NCI-H1417 treated with DMSO at 0.1 percent for 48 hours (cell line): ENCODE measurements around the gene ELMOD3.
"Not testable (repeated sequence)": the region's sequence is repeated elsewhere in the genome, so short reads cannot be mapped to it uniquely, and the experiment has no call there.

Experiments
- DNase-seq: peaks from one replicate; lab custom pipeline; 2025; lab: John Stamatoyannopoulos, UW

Gene ELMOD3

GRCh38 chr2:85401464-85401805 is 46.9 kb downstream of the ELMOD3 start:
- no peak for DNase-seq

GRCh38 chr2:85401844-85402243 is 47.3 kb downstream of the ELMOD3 start:
- no peak for DNase-seq

DNA sequence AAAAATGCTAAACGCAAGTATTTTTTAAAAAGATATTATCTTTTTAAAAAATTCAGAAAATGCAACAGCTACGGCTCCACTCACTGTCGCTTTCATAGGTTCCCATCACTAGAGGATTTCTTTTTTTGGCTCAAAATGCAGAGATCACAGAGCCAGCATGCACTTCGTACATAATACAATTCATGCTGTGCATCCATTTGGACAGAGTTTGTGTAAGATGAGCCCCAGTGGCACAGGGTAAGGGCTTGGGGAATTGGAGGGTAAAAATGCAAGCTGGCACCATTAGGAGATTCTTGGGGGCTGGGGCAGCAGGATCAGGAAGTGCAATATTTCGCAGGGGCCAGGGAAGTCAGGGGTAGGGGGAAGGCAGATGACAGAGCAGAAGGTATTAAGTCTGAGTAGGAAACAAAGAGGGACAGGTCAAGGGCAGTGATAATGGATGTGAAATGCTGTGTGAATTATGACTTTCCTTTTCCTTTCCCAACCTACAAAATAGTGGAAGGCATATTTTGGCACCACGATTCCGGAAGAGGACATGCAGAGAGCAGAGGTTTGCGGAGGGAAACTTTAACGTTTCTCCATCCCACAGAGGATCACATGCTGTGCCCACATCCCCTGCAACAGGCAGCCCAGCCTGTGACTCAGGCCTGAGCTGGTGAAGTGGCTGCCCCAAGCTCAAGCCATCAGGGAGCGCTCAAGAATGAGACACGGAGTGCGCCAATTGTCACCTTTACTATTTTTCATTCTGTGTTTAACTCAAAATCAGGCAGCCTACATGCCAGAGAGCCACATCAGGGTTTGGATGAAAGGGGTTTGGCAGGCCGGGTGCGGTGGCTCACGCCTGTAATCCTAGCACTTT is 50.9 kb downstream of the ELMOD3 start:
- no peak for DNase-seq

GRCh38 chr2:85409845-85410583 is 55.4 kb downstream of the ELMOD3 start, which contains the start of gene CAPG:
Gene CAPG, minus strand, starts transcription at chr2:85410366. Its CDS starts 8,221 bp downstream, at chr2:85402145.
- DNase-seq = no peak

- DNase-seq = no peak
Measured at GRCh38 chr2:85410584-85411404, 56.2 kb downstream of the ELMOD3 start.

- no peak for DNase-seq
Measured at GRCh38 chr2:85411405-85411748, 56.8 kb downstream of the ELMOD3 start.

DNA sequence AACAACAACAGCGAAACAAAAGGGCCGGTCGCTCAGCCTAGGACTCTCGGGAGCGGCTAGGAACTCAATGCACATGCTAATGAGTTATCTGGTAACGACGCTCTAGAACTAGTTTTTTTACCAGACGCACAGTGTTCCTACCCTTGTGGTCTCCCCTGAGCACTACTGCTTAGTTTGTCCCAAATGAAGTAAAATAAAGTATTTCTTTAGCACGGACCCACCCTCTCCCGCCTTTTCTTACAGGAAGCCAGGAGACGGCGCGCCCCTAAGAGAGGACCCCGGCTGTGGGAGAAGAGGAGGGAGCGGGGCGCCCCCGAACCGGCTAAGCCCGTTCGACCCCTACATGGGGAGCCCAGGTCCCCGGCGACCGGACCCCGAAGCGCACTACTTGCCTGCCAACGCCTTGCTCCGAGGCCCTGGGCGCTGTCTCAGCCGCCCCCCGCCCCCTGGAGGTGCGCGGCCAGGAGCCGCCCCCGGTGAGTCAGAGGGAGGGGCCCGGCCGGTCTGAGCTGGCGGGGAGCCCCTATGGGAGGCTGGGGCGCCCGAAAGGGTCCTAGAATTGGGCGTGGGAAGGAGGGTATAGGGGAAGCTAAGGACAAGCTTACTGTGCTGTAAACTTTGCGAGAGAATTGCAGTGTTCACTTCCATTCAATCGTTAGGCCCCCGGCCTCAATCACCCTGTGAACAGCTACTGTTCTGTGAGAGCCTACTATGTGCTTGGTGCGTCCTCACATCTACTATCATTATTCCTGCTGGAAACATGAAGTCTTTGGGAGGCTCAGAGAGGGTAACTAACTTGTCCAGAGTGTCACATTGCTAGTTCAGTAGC is 59.2 kb downstream of the ELMOD3 start:
- no peak for DNase-seq

- DNase-seq = not testable (repeated sequence)
Measured at GRCh38 chr2:85414421-85414759, 59.8 kb downstream of the ELMOD3 start.

DNA sequence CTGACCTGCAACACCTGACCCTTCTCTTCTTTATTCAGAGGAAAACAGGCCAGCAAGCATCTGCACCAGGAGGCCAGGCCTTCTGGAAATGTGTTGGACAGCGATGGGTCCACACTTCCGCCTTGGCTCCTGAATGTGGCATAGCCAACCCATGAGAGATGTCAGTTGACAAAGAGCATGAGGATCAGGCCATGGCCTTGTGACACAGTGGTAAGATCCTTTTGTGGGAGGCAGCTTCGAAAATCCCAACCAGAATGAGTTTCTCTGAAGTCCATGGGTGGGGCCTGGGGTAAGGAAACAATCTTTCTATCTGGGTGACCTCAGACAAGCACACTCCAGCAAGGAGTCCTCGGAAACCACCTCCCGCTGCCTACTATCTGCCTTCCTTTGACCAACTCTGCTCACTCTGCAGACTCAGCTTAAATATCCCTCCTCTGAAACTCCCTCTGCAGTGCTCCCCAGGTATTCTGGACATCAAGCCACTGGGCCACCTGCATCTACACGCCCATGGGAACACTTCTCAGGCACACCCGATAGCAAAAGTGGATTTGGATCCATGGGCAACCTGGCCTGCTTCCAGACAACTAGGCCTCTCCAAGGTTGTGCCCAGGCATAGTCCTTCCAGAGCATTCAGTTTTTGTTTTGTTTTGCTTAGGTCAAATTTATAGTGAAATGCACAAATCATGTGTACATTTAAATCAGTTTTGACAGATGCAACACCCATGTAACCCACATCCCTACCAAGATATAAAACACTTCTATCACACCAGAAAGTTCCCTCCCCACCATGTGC is 60.4 kb downstream of the ELMOD3 start:
- no peak for DNase-seq

GRCh38 chr2:85415980-85416650 is 61.5 kb downstream of the ELMOD3 start:
- no peak for DNase-seq

DNA sequence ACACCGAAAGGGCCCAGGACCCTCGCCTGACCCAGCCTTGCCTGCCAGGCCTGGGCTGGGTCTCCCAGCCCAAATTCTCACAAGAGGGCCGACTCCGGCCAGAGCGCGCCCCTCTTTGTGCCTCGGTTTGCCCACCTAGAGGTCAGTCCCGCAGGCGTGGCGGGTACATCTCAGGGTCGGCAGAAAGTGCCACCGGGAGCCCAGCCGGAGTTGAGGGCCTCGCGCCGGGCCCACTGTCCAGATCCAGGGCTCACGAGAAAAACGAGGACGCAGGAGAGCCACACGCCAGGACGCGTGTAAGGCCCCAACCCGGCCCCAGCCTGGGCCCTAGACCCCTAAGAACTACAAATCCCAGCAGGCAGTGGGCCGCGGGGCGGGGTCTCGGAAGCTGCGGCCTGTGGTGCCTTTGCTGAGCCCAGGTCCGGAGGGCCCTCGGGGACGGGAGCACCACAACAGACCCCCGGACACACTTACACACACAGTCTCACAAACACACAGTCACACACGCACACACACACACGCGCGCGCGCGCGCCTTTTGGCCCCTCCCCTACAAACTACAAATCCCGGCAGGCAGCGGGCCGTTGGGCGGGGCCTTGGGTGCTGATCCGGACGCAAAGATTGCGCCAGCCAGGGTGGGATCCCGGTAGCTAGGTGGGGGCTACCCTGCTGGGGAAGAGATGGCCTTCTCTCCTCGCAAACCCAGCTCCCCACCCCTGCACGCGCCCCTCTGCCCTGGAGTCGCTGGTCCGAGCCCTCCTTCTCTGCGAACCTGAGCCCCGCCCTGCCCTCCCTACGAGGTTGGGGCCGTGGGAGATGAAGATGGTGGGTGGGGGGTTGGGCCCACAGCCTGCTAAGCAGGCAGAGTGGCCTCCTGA is 63.8 kb downstream of the ELMOD3 start, which contains the start of gene SH2D6:
Gene SH2D6 (plus strand): TSS at position 583 of the 877 bp plus-strand sequence. CDS start 10,752 bp downstream, outside the sequence.
- DNase-seq = no peak

DNA sequence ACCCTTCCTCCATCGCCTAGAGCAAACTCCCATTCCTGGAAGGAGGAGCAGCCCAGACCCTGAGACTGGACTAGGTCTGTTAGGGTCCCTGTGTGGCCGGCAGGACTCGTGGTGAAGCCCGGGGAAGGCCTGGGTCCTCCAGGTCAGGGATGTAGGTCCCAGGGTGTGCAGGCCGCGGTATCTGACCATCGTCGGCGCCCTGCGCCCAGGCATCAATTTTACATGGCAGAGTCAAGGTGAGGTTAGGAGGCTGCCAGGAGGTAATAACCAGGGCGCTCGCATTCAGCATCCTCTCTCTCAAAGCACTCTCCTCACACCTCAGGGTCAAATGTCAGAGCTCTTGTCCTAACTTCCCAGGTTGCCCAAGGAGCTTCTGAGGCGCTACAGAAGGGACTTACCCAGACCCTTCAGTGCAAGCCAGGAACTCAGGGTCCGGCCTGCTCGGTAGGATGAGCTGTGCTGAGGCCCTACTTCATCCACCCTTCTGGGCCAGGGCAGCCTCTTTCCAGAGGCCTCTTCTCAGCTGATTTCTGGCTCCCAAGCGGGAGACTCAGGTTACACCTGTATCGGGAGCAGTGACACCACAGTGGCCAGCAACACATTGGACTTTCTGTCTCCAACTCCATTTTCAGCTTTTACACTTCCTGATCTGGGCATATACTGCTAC is 64.6 kb downstream of the ELMOD3 start:
- no peak for DNase-seq

DNA sequence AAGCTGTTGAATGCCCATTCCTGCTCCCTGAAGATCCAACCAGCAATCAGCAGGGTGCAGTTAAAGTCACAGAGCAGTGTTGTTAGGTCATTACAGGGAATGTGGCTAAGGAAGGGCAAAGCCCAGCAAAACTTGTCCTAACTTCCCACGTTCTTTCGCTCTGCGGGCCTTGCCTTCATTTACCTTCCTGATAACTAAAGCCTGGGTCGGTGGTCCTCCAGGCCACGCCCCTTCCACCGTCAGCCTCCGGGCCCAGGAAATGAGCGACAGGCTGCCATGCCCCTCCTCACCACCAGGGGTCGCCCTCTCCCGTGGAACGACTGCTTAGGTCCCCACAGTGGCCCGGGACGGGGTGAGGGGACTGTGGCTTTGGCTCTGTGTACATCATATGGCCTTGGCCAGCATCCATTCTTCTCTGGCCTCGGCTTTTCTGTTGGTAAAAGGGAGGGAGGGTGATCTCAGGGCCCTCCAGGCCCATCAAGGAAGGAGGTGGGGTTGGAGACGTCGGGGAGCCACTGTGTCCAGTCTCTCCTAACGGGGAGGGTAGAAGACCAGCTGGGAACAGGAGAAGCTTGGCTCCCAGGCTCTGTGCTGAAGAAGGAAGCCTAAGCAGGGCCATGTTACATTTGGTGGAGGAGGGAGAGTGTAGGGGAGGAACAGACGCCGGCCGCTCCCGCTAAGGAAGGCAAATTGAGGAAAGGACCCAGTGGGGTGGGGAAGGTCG is 66.1 kb downstream of the ELMOD3 start:
- DNase-seq = no peak

DNA sequence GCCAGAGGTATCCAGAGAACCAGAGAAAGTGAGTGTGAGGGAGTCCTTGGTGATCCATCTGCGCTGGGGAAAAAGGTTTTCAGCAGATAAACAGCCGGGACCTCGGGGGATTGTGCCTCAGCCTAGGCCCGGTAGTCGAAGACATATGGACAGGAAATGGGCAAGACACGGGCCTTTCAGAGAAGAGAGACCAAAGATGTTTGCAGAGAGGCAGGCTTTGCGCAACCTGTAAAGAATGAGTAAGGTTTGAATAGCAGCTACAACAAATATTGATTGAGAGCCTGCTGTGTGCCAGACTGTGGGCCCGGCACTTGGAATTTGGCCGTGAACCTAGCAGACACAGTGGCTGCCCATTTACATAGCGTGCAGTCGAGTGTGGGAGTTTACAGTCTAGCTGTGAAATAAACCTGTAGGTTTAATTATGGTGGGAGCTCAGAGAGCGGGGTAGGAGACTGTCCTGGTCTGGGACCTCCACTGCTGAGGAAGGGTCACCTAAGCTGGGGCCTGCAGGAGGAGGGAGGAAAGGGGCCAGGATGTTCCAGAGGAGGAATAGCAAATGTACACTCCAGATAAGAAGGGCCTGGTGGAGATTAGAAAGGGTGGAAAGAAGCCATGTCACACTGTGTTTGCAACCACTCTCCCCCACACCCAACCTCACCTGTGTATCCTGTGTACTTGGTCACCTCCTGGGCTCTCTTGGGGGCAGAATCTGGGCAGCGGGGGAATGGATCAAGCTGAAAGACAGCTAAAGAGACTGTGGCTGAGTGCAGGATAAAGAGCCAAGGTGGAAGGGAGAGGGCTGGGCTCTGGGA is 66.9 kb downstream of the ELMOD3 start:
- DNase-seq = no peak

DNA sequence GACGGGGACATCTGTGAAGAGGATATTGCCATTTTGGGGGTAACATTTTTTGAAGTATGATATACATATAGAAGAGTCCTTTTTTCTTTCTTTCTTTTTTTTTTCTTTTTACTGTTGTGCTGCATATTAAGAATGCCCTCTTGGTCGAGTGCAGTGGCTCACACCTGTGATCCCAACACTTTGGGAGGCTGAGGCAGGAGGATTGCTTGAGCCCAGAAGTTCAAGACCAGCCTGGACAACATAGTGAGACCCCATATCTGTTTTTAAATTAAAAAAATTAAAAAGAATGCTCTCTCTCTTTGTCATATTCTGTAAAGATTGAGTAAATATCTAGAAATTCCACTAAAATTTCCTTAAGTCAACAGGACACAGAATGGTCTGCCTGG is 67.5 kb downstream of the ELMOD3 start:
- no peak for DNase-seq

- no peak for DNase-seq
Measured at GRCh38 chr2:85423525-85423924, 69.0 kb downstream of the ELMOD3 start.

- no peak for DNase-seq
Measured at GRCh38 chr2:85425588-85425987, 71.0 kb downstream of the ELMOD3 start.
